Transverse colon (tissue), 4 donors: Measurements from ENCODE around the gene TPRA1.

Experiments used
- CTCF ChIP-seq, 5 experiments: fragments of 200-600 bp in 3 of 5; fragments of 450-650 bp in 2 of 5; sonication (generic) in 3 of 5; IDR thresholded peaks; 1 replicate in 2 of 5; 2 replicates in 3 of 5; pipeline ENCODE4 v1.5.1; 2016 to 2017; ENCODE audit warnings: antibody characterized with exemption in 5 of 5, inconsistent platforms in 3 of 5, mild to moderate bottlenecking in 2 of 5, moderate library complexity in 1 of 5
- EP300 ChIP-seq: sonication (generic); formaldehyde crosslinking; IDR thresholded peaks from one replicate; pipeline ENCODE4 v1.6.1; 2017; ENCODE audit warnings: antibody characterized with exemption, low read depth
- POLR2A ChIP-seq: fragments of 450-650 bp; IDR thresholded peaks from one replicate; pipeline ENCODE4 v1.6.1; 2016; ENCODE audit warnings: antibody characterized with exemption, mild to moderate bottlenecking, moderate library complexity
- POLR2AphosphoS5 ChIP-seq, 3 donors: sonication (generic); formaldehyde crosslinking; IDR thresholded peaks; one replicate each; pipeline ENCODE4 v1.6.1; 2016; ENCODE audit warnings: antibody characterized with exemption in 3 of 3

GRCh38 chr3:127637971-127638370 lies 47.4 kb upstream of the TPRA1 start:
- TF ChIP-seq CTCF (IDR thresholded peaks at IDR 0.05) (no peak), POLR2A (no peak), EP300 (no peak), POLR2AphosphoS5 (IDR thresholded peaks at IDR 0.05) (no peak)
